ENCODE data around the gene ZNF579. TPM values are rescaled to one million over a fixed set of nuclear protein-coding genes. Genes with fewer than 3 reads are reported as not detected.

ZNF579 gene
- total and polyA plus RNA-seq, 2 of the 8 experiments (the other 6 are each of a cell fraction or from before 2014, with no cell fraction given) = 10.0 to 18.9 TPM

DNA sequence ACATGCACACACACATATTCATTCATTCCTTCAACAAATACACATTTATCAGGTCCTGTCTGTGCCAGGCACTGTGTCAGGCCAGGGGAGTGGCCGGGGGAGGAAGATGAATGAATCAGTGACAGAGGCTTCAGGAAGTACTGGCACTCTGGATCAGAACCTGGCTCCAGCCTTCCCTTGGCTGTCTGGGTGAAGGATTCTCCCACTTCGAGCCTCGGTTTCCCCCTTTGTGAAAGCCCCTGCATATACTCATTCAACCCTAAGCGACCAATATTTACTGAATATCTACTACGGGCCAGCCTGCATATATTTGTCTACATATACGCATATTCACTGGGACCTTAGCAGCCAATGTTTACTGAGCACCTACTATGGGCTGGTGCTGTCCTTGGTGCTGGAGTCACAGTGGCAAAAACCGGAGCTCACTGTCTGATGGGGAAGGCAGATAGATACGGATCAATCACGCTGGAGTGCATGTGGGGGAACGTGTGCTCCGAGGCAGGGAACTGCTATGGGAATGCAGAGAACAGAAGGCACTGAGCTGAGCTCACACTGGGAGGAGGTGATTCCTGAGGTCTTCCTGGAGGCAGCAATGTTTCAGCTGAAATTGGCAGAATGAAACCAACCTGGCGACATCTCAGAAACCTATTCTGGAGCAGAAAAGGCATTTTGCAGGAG is 636 bp upstream of the ZNF579 start:
- Histone ChIP-seq H2BK12ac (ENCODE audit: low read depth, low read length) (no peak overlapping the region), H4K91ac (replicated peaks; ENCODE audit: insufficient read length, low read length) (no peak overlapping the region), H3K4me2 (ENCODE audit: insufficient read depth in 1 of 2, low read depth in 2 of 2, low read length in 2 of 2) (peak overlapping the region; percentile 65 to 99), H3K18ac (ENCODE audit: extremely low read depth, low read length) (no peak overlapping the region; the same call in 1 of the 2 replicates), H3K56ac (replicated peaks; ENCODE audit: insufficient read length, low read depth, low read length) (no peak overlapping the region), H3K79me2 (ENCODE audit: control insufficient read depth in 1 of 2, insufficient read depth in 2 of 2, low read length in 2 of 2) (peaks cover 5 to 6% of the 10 kb centered on the region in 2 experiments; a peak in 3 of 4 replicates), H2BK15ac (ENCODE audit: low read length) (peak overlapping the region; percentile 63; the same call in 1 of the 2 replicates), H4K5ac (ENCODE audit: insufficient read length, low read depth, low read length) (peak overlapping the region; percentile 28), H4K20me1 (replicated peaks in 1 of 2; ENCODE audit: control insufficient read depth in 1 of 2, insufficient read depth in 2 of 2, low read length in 2 of 2) (peaks cover 0 to 4% of the 10 kb centered on the region in 2 experiments), H3K9ac (replicated peaks in 1 of 4; ENCODE audit: extremely low read depth in 1 of 4, low read depth in 3 of 4, low read length in 3 of 4) (no peak overlapping the region), H2AFZ (ENCODE audit: low read length) (no peak overlapping the region), H3K4me1 (replicated peaks in 1 of 4; ENCODE audit: control insufficient read depth in 3 of 4, insufficient read depth in 4 of 4, low read length in 3 of 4) (peaks cover 0 to 2% (median 0%) of the 10 kb centered on the region in 4 experiments; a peak in 3 of 7 replicates), H2BK20ac (ENCODE audit: low read length) (no peak overlapping the region; the same call in 1 of the 2 replicates), H3K27ac (ENCODE audit: low read depth, low read length) (no peak overlapping the region), H3K36me3 (ENCODE audit: control insufficient read depth in 2 of 4, insufficient read depth in 4 of 4, low read length in 3 of 4) (peaks cover 7 to 23% (median 9%) of the 10 kb centered on the region in 4 experiments; a peak in 7 of 8 replicates), H2BK5ac (ENCODE audit: low read depth, low read length) (no peak overlapping the region), H4K8ac (ENCODE audit: extremely low read depth, insufficient read depth, low read length) (peak overlapping the region; percentile 71; the same call in 1 of the 2 replicates), H3K4me3 (ENCODE audit: extremely low read depth in 1 of 4, insufficient read depth in 2 of 4, low read depth in 3 of 4, low read length in 4 of 4) (peak overlapping the region; percentile 34 to 92 (median 60); a peak in 6 of 8 replicates), H2BK120ac (replicated peaks; ENCODE audit: low read depth, low read length) (no peak overlapping the region), H3K4ac (replicated peaks; ENCODE audit: insufficient read length, low read depth, low read length) (no peak overlapping the region), H3K23me2 (ENCODE audit: low read depth, low read length) (peaks cover 13% of the 10 kb centered on the region; the same call in 1 of the 2 replicates), H2AK5ac (ENCODE audit: low read depth, low read length) (no peak overlapping the region), H3K14ac (ENCODE audit: insufficient read length) (no peak overlapping the region), H3K27me3 (replicated peaks in 1 of 4; ENCODE audit: control insufficient read depth in 3 of 4, extremely low read depth in 1 of 4, insufficient read depth in 3 of 4, low read length in 3 of 4) (no peaks in the 10 kb centered on the region), H3K9me3 (ENCODE audit: insufficient read depth in 2 of 2, low read depth in 1 of 2, low read length in 1 of 2) (no peaks in the 10 kb centered on the region), H3K23ac (ENCODE audit: insufficient read length) (no peak overlapping the region), H3K79me1 (ENCODE audit: low read depth, low read length) (peaks cover 8% of the 10 kb centered on the region; the same call in 1 of the 2 replicates)
- DNase-seq (ENCODE audit: low read depth in 1 of 2, low spot score in 2 of 2) = peak in 1 of 2 experiments; percentile 75
- no peak for FAIRE-seq
- POLR2A ChIA-PET (ENCODE audit: partially characterized antibody) = interaction anchor here (0.6 to 2.7 kb wide), 16 partner anchors 9 to 174 kb away, joined by 3 to 27 read pairs (median 3); partner anchors contain the start of genes FIZ1, UBE2S and ZNF865
- WGBS, 2 experiments (ENCODE audit: extremely low coverage in 1 of 2, insufficient coverage in 1 of 2, insufficient read length in 1 of 2, insufficient replicate concordance in 2 of 2, low coverage in 1 of 2, low lambda C conversion rate in 2 of 2, missing lambda C conversion rate in 1 of 2) = 41% methylated on average over 12 of the region's 12 CpGs; no CpG with 5 or more reads in 1 of the 2 experiments
- CTCF ChIA-PET (ENCODE audit: partially characterized antibody) = interaction anchor here (0.5 to 1.4 kb wide), 7 partner anchors 16 to 665 kb away, joined by 3 to 4 read pairs (median 3); partner anchors contain the start of gene FIZ1
- TF ChIP-seq POLR2AphosphoS5 (IDR thresholded peaks at IDR 0.05; ENCODE audit: low read depth, low read length) = no peak
- TF ChIP-seq, protein P1, sequence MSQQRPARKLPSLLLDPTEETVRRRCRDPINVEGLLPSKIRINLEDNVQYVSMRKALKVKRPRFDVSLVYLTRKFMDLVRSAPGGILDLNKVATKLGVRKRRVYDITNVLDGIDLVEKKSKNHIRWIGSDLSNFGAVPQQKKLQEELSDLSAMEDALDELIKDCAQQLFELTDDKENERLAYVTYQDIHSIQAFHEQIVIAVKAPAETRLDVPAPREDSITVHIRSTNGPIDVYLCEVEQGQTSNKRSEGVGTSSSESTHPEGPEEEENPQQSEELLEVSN (IDR thresholded peaks at IDR 0.05) = no peak
- TF ChIP-seq KDM5A (IDR thresholded peaks at IDR 0.05; ENCODE audit: low read length) = 0 out of 2 replicates have a peak, but pooled peaks have one; percentile 0
- TF ChIP-seq, protein P2, sequence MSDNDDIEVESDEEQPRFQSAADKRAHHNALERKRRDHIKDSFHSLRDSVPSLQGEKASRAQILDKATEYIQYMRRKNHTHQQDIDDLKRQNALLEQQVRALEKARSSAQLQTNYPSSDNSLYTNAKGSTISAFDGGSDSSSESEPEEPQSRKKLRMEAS (IDR thresholded peaks at IDR 0.05) = peak; percentile 33; the same call in 1 of the 2 replicates
- TF ChIP-seq CBX5 (IDR thresholded peaks at IDR 0.05; ENCODE audit: low read depth, low read length) = no peak
- TF ChIP-seq POLR2A (IDR thresholded peaks at IDR 0.05; ENCODE audit: control extremely low read depth in 1 of 2, low read depth in 2 of 2, low read length in 2 of 2) = no peak
- TF ChIP-seq SP2 (IDR thresholded peaks at IDR 0.05; ENCODE audit: low read length) = no peak

Measured in H1 (cell line).